CMK (cell line): ENCODE results near the gene EPB41L2.
A peak's percentile ranks its signal among the peaks of the same experiment; 100 is the strongest.
"Not testable (repeated sequence)": the region's sequence is repeated elsewhere in the genome, so short reads cannot be mapped to it uniquely, and the experiment has no call there.

ENCODE experiments used
- DNase-seq: peaks from one replicate; pipeline ENCODE4 v3.0.0-alpha.2; 2010; ENCODE audit warnings: low read depth

EPB41L2 gene

DNA sequence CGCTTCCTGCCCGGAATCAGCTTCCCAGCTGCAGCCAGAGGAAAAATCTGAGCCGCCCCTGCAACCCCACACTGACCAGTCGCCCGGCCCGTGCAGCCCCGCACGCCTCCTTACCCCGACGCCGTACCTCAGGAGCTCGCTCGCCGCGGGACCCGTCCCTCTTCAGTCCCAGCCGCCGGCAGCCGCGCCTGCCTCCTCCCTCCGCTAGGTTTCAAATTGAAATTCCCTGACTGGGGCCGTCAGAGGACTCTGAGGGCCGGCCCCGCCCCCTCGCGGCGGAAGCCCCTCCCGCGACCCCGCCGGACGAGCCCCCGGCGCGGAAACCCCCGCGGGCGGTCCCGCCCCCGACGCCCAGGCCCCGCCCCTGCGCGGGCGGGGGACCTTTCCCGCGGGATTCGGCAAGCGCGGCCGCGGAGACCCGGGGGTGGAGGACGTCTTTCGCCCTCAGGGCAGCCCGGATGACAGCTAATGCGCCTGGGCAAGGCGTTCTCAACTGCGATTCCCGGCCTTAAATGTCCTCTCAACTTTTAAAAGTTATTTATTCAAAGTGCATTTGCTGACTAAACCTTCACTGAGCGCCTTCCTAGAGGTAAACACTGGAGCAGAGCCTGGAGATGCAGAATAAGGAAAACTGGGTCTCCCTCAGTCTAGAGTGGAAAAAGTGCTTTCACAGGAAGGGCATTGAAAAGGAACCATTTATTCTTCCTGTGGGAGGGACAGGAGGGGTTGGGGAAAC lies at the start of gene EPB41L2:
EPB41L2 (minus strand) TSS at position 218 of the 736 bp plus-strand sequence. CDS start 106,760 bp downstream, outside the sequence.
- DNase-seq, result peak; percentile 58

DNA sequence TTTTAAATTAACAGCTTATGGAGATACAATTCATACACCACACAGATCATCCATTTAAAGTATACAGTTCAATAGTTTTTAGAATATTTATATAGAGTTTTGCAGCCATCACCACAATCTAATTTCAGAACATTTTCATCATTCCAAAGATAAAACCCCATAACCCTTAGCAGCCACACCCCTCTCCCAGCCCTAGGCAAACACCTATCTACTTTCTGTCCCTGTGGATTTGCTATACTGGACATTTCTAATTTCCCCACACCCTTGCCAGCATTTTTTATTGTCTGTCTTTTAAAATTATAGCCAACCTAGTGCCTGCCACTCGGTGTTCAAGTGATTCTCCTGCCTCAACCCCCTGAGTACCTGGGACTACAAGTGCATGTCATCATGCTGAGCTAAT lies 49.2 kb upstream of the EPB41L2 start:
- DNase-seq, result no peak

DNA sequence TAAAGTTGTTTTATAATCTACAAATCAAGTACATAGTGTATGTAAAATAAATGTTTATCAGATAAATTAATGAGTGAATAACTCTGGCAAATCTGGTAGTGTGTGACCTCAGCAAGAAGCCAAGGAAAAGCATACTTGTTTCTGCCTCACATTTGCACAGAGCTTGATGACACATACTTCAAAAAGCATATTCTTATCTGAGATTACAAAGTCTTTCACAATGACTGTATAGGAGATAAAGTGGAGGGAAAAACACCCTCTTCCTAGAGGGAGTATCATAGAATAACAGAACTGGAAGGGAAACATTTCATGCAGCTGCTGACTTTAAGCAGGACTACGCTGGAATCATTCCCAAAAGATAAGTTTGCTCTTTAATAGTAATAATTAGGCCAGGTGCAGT lies 44.1 kb upstream of the EPB41L2 start:
- DNase-seq, result no peak

DNA sequence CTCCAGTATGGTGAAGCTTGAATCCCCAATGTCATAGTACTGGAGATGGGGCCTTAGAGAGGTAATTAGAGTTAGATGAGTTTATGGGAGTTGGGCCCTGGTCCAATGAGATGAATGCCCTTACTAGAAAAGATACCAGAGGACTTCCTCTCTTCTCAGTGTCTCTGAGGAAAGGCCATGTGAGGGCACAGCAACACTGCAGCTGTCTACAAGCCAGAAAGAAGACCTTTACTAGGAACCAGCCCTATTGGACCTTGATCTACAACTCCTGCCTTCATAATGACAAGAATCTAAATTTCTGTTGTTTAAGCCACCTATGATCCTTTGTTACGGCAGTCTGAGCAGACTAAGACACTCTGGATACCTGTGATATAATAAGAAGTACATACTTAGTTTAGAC lies 40.9 kb upstream of the EPB41L2 start:
- DNase-seq, result no peak

DNA sequence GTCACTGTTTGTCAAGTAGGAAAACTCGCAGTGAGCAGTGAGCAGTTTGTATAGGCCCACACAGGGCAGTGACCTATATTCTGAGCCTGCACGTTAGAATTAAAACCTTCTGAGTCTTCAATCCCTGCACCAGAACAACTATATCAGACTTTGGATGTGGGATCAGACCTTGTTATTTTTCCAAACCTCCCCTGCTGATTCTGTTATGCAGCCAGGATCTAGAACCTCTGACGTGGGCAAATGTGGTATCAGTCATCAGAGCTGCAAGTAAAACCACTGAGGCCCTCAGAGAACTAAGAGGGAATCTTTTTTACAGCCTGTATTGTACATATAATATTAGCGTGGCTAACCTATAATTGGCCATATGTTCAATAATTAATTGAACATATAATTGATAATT lies 40.3 kb upstream of the EPB41L2 start:
- no peak for DNase-seq

DNA sequence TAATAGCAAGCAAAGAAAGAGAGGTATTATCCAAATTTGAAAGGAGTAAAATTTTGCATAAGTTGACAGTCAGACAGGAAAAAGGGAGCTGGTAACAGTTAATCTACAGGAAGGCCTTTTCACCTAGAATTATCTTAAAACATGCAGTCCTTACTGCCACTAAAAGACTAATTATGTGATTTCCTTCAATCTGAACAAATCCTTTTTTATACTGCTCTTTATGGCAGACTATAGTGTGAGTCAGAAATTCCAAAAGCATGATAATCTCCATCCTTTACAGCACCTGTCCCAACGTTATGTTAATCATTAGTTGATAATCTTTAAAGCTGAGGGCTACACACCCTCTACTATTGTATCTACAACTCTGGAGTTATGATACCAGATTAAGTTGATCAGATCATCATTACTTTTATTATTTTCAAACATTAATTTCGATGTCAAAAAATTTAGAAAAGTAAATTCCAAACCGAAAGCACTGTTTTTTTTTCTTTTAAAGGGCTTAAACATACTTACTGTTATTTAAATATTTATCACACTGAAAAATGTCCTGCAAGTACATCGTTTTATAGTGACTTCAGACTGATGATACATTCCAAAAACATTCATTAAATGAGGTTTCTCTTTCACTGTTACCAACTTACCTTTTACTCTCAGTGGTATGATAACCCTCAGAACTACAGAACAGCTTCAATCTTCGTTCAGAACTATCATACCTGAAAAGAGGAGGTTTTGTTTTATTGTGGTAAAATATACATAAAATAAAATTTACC lies 39.1 kb upstream of the EPB41L2 start:
- DNase-seq, result no peak

DNA sequence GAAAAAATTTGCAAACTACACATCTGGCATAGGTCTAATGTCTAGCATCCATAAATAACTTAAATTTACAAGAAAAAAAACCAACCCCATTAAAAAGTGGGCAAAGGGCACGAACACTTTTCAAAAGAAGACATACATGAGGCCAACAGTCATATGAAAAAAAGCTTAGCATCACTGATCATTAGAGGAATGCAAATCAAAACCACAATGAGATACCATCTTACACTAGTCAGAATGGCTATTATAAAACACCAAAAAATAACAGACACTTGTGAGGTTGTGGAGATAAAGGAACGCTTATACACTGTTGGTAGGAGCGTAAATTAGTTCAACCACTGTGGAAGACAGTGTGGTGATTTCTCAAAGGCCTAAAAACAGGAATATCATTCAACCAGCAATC lies 33.7 kb upstream of the EPB41L2 start:
- DNase-seq, result no peak

- DNase-seq, result no peak
Observed at GRCh38 chr6:131093334-131093733, 30.3 kb upstream of the EPB41L2 start.

DNA sequence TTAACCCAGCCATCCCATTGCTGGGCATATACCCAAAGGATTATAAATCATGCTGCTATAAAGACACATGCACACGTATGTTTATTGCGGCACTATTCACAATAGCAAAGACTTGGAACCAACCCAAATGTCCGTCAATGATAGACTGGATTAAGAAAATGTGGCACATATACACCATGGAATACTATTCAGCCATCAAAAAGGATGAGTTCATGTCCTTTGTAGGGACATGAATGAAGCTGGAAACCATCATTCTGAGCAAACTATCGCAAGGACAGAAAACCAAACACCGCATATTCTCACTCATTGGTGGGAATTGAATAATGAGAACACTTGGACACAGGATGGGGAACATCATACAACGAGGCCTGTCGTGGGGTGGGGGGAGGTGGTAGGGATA lies 28.9 kb upstream of the EPB41L2 start:
- DNase-seq, result not testable (repeated sequence)

- not testable (repeated sequence) for DNase-seq
Observed at GRCh38 chr6:131090339-131090738, 27.3 kb upstream of the EPB41L2 start.

DNA sequence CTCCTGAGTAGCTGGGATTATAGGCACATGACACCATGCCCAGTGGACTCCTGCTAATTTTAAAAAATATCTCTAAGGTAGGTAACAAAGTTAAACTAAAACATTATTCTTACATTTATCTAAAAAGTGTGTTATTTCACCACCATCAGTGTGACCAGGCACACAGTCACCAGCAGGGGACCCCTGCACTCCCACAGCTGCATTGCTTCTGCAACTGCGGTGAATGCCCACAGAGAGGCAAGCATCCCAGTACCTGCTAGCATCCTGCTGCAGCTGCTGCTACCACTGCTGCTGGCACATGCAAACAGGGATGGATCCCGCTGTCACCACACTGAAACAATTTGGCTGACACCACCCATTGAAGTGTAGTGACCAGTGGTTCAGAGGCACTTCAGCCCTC lies 21.9 kb upstream of the EPB41L2 start:
- no peak for DNase-seq

GRCh38 chr6:131083687-131084086 lies 20.6 kb upstream of the EPB41L2 start:
- no peak for DNase-seq

GRCh38 chr6:131082335-131082734 lies 19.3 kb upstream of the EPB41L2 start:
- DNase-seq, result no peak

DNA sequence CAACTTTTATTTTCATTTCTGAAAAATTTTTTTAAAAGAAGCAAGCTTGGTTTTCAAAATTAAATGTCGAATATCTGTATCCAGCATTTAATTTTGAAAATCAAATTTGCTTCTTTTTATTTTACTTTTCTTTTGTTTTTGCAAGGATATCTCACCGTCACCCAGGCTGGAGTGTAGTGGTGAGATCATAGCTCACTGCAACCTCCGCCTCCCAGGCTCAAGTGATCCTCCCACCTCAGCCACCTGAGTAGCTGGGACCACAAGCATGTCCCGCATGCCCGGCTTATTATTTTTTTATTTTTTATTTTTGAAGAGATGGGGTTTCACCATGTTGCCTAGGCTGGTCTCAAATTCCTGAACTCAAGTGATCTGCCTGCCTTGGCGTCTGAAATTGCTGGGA lies 17.0 kb upstream of the EPB41L2 start:
- DNase-seq, result no peak

DNA sequence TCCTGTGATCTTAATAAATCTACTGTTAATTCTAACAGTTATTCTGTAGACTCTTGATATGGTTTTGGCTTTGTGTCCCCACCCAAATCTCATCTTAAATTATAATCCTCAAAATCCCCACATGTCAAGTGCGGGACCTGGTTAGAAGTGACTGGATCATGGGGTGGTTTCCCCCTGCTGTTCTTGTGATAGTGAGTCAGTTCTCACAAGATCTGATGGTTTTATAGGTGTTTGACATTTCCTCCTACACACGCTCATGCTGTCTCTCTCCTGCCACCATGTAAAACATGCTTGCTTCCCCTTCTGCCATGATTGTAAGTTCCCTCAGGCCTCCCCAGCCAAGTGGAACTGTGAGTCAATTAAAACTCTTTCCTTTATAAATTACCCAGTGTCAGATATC lies 10.5 kb upstream of the EPB41L2 start:
- no peak for DNase-seq

DNA sequence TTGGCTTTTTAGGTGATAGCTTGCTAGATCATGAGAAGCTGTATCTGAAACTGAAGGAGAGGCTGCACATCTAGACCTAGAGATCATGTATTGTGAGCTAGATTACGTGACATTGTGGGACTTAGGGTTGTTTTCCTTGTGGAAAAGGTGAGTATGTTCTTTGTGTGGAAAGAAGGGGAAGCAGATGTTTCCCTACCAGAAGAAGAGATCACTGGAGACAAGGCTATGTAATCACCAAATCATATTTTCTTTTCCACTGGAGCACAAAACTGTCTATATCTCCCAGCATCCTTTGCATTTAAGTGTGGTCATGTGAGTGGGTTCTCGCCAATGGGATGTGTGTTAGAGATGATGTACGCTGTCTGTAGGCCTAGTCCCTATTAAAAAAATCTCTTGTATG lies 7.0 kb upstream of the EPB41L2 start:
- DNase-seq, result no peak

DNA sequence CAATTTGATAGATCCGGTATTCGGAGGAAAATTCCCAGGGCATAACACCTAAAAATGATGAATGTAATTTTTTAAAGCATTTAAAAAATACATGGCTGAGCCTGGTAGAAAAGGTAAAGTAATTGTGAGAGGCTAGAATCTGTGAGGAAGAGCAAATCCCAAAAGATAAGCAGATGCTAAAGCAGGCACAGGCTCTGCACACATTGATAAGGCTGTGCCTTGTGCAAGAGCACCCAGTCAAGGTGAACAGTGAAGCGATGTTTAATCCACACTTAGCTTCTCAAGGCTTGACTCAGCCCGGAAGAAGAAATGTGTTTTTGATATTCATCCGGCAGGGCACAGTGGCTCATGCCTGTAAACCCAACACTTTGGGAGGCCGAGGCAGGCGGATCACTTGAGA lies 5.1 kb upstream of the EPB41L2 start:
- no peak for DNase-seq

DNA sequence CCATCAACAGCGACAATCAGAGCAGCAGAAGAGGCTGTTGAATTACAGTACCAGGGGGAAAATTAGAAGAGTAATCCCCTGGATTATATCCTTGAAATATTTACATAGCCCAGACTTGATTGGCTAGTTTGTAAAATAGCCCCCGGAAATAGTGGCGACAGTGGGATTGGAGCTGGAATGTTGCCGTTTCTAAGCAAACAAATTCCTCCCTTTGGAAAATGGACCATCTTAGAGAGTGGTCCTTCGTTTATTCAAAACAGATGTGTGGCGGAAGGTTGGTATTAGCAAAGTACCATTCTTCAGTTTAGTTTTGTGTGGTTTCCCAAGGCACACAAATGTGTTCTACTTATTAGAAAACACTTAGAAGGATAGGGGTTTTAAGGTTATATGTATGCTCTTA lies 4.5 kb upstream of the EPB41L2 start:
- no peak for DNase-seq

GRCh38 chr6:131065824-131066171 lies 2.8 kb upstream of the EPB41L2 start:
- DNase-seq, result no peak

DNA sequence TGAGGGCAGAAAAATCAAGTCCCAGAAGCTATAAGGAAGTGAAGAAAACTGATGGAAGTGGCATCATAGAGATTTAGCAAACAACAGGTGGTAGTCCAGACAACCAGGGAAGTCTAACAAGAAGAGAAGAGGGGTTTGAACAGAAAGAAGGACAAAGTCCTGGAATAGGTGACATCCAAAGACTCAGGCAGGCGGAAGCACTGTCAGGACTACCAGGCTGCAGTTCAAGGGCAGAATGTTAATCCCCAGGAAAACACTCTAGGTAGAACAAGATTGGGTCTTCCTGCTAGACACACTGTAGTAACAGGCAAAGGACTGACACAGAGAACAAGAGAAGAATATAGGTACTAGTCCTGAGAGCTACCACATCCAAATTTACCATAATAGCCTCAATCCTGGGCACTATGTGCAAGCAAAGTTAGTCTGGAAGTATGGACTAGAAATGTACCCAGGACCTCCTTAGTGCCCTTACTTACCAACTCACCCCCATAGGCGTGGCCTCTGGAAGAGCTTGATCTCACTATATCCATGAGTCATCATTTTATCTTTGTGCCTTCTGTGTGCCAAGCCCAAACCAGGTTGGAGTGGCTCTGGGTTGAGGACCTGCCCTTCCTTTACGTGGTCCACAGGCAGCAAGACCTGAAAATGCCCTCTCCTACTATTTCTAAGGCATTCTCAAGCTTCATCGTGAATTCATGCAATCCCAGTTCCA lies 2.2 kb upstream of the EPB41L2 start:
- no peak for DNase-seq

- peak; percentile 45 for DNase-seq
Observed at GRCh38 chr6:131063764-131064272, 773 bp upstream of the EPB41L2 start.

GRCh38 chr6:131062241-131063027 lies 611 bp downstream of the EPB41L2 start:
- no peak for DNase-seq
